ENCODE results near the gene SPNS1.
"Not testable (repeated sequence)": the region's sequence is repeated elsewhere in the genome, so short reads cannot be mapped to it uniquely, and the experiment has no call there.

SPNS1 gene

GRCh38 chr16:28998837-28999236 is 24.3 kb downstream of the SPNS1 start:
- in situ Hi-C loops (cut with MboI; ENCODE audit: low sequenced_read_pairs, unreplicated experiment), result no loop called here
- no peak for DNase-seq (ENCODE audit: low spot score)
- TF ChIP-seq CTCF (IDR thresholded peaks at IDR 0.05; ENCODE audit: borderline replicate concordance, control extremely low read depth, extremely low read depth, insufficient read depth, missing control alignments), result no peak

- in situ Hi-C loops (cut with MboI; ENCODE audit: low sequenced_read_pairs, unreplicated experiment), result no loop called here
- no peak for TF ChIP-seq CTCF (IDR thresholded peaks at IDR 0.05; ENCODE audit: borderline replicate concordance, control extremely low read depth, extremely low read depth, insufficient read depth, missing control alignments)
Observed at GRCh38 chr16:28999577-28999976, 25.0 kb downstream of the SPNS1 start.

GRCh38 chr16:29000019-29000418 is 25.4 kb downstream of the SPNS1 start:
- no peak for DNase-seq (ENCODE audit: low spot score)
- in situ Hi-C loops (cut with MboI; ENCODE audit: low sequenced_read_pairs, unreplicated experiment), result no loop called here
- no peak for TF ChIP-seq CTCF (IDR thresholded peaks at IDR 0.05; ENCODE audit: borderline replicate concordance, control extremely low read depth, extremely low read depth, insufficient read depth, missing control alignments)

More at GRCh38 chr16:28999577-28999976, 25.0 kb downstream of the SPNS1 start:
- DNase-seq (ENCODE audit: low spot score), result no peak

GRCh38 chr16:29004496-29005139 is 30.0 kb downstream of the SPNS1 start:
- in situ Hi-C loops (cut with MboI; ENCODE audit: low sequenced_read_pairs, unreplicated experiment), result not testable (repeated sequence)

GRCh38 chr16:29007730-29008593 is 33.4 kb downstream of the SPNS1 start:
- no peak for TF ChIP-seq CTCF (IDR thresholded peaks at IDR 0.05; ENCODE audit: borderline replicate concordance, control extremely low read depth, extremely low read depth, insufficient read depth, missing control alignments)
- DNase-seq (ENCODE audit: low spot score), result no peak
- in situ Hi-C loops (cut with MboI; ENCODE audit: low sequenced_read_pairs, unreplicated experiment), result no loop called here

More at GRCh38 chr16:29004496-29005139, 30.0 kb downstream of the SPNS1 start:
- not testable (repeated sequence) for DNase-seq (ENCODE audit: low spot score)

- no peak for TF ChIP-seq CTCF (IDR thresholded peaks at IDR 0.05; ENCODE audit: borderline replicate concordance, control extremely low read depth, extremely low read depth, insufficient read depth, missing control alignments)
- in situ Hi-C loops (cut with MboI; ENCODE audit: low sequenced_read_pairs, unreplicated experiment), result no loop called here
- DNase-seq (ENCODE audit: low spot score), result no peak
Observed at GRCh38 chr16:29009050-29009837, 34.7 kb downstream of the SPNS1 start.

Data from GM13976 (cell line).